Keratinocyte (primary cell): ENCODE data around the gene MZB1. TPM values are rescaled to one million over a fixed set of nuclear protein-coding genes. Genes with fewer than 3 reads are reported as not detected.

Experiments
- DNase-seq: peaks from one replicate; pipeline ENCODE4 v3.0.0-alpha.2; 2011; ENCODE audit warnings: low read depth, missing footprints, low spot score
- FAIRE-seq: peaks from 2 replicates; lab custom pipeline; 2011; peaks lifted over from hg19 to GRCh38; lab: Jason Lieb, UNC
- H2AFZ ChIP-seq: 2 replicates; pipeline ENCODE4 v1.6.0; 2012; ENCODE audit warnings: low read length, control low read depth, inconsistent platforms; ENCODE audit not compliant: control insufficient read depth
- H3K27ac ChIP-seq: 2 replicates; pipeline ENCODE4 v1.5.1; 2011; ENCODE audit warnings: low read length; ENCODE audit not compliant: control insufficient read depth, insufficient read depth
- H3K27me3 ChIP-seq: 3 replicates; pipeline ENCODE4 v1.6.0; 2011; ENCODE audit warnings: low read length; ENCODE audit not compliant: control insufficient read depth, insufficient read depth; ENCODE audit errors: extremely low read depth
- H3K36me3 ChIP-seq, 2 experiments: 2 replicates in 1 of 2; 3 replicates in 1 of 2; pipeline ENCODE4 v1.5.1; 2011; ENCODE audit warnings: low read length in 2 of 2, mild to moderate bottlenecking in 1 of 2; ENCODE audit not compliant: control insufficient read depth in 2 of 2, insufficient read depth in 2 of 2; ENCODE audit errors: extremely low read depth in 1 of 2
- H3K4me1 ChIP-seq: 3 replicates; pipeline ENCODE4 v1.5.1; 2011; ENCODE audit warnings: low read length; ENCODE audit not compliant: control insufficient read depth, insufficient read depth; ENCODE audit errors: extremely low read depth
- H3K4me2 ChIP-seq: 3 replicates; pipeline ENCODE4 v1.6.0; 2011; ENCODE audit warnings: low read depth, low read length; ENCODE audit not compliant: control insufficient read depth, insufficient read depth; ENCODE audit errors: extremely low read depth
- H3K4me3 ChIP-seq, 3 experiments: fragments of 200-600 bp in 1 of 3; sonication (generic) in 1 of 3; 2 replicates in 2 of 3; 3 replicates in 1 of 3; pipeline ENCODE4 v1.5.1; 2011 to 2016; ENCODE audit warnings: low read length in 3 of 3, mild to moderate bottlenecking in 3 of 3, control low read depth in 2 of 3, inconsistent platforms in 1 of 3, low read depth in 1 of 3, mixed read lengths in 1 of 3, mixed run types in 1 of 3, moderate library complexity in 1 of 3; ENCODE audit not compliant: control insufficient read depth in 2 of 3, insufficient read depth in 2 of 3; ENCODE audit errors: extremely low read depth in 1 of 3
- H3K79me2 ChIP-seq: 2 replicates; pipeline ENCODE4 v1.6.0; 2012; ENCODE audit warnings: low read length; ENCODE audit not compliant: control insufficient read depth, insufficient read depth
- H3K9ac ChIP-seq: 3 replicates; pipeline ENCODE4 v1.6.0; 2011; ENCODE audit warnings: low read length; ENCODE audit not compliant: control insufficient read depth, insufficient read depth; ENCODE audit errors: extremely low read depth
- H3K9me1 ChIP-seq: 3 replicates; pipeline ENCODE4 v1.6.0; 2011; ENCODE audit warnings: low read length; ENCODE audit not compliant: control insufficient read depth, insufficient read depth; ENCODE audit errors: extremely low read depth
- H3K9me3 ChIP-seq: 2 replicates; pipeline ENCODE4 v1.5.1; 2012; ENCODE audit warnings: low read depth, low read length; ENCODE audit not compliant: control insufficient read depth
- H4K20me1 ChIP-seq: 3 replicates; pipeline ENCODE4 v1.6.0; 2011; ENCODE audit warnings: low read length; ENCODE audit not compliant: control insufficient read depth, insufficient read depth; ENCODE audit errors: extremely low read depth
- CTCF ChIP-seq, 3 experiments: IDR thresholded peaks in 1 of 3; conservative IDR thresholded peaks in 1 of 3; optimal IDR thresholded peaks in 1 of 3; 2 replicates in 2 of 3; 3 replicates in 1 of 3; pipeline versions ENCODE3 to v1.5.1; 2011; ENCODE audit warnings: low read length in 3 of 3, mild to moderate bottlenecking in 3 of 3, moderate library complexity in 2 of 3, control low read depth in 1 of 3, inconsistent platforms in 1 of 3; ENCODE audit not compliant: insufficient read depth in 2 of 3; ENCODE audit errors: extremely low read depth in 1 of 3
- EZH2 ChIP-seq: IDR thresholded peaks from one replicate; pipeline ENCODE4 v1.6.1; 2012; ENCODE audit warnings: inconsistent platforms, mild to moderate bottlenecking, low read length, moderate library complexity
- dilution Hi-C: fragments of 300-500 bp; cut with MboI; formaldehyde crosslinking; loops from one replicate; pipeline ENCODE4 v1.7.0; 2020; ENCODE audit warnings: low sequenced_read_pairs; ENCODE audit not compliant: extremely low pct_ligation_motif_present
- polyA plus RNA-seq, 5 experiments: library from polyadenylated mRNA; depleted of rRNA in 3 of 5; stranded (reverse) in 3 of 5; stranded (forward) in 1 of 5; unstranded in 1 of 5; fragments of >200 nt; gene quantifications; 1 replicate in 1 of 5; 2 replicates in 3 of 5; 3 replicates in 1 of 5; pipeline versions ENCODE4 v1.2.1 to v1.2.3, GENCODE V29; 2011 to 2012; ENCODE audit warnings: missing spikeins in 2 of 5, low read depth in 1 of 5, low replicate concordance in 1 of 5

MZB1 gene
- polyA plus RNA-seq, 1 donor (not counting 4 experiments of a cell fraction or from before 2014, with no cell fraction given), result not detected

DNA sequence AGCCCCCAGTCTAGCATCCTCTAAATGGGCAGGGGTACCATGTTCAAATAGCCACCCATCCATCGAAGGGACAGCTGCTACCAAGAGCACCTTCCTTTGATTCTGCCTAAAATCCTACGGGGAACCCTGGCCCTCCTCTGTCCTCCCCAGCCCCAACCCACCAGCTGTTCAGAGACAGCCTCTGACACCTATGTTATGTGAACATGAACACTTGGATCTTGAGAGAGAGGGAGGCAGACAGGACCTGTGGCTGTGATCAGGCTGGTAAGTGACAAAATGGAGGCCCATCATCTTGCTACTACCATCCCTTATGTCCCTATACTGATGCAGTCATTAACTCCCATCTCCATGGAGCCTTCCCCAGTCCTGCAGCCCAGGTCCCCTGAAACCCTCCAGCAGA lies 14.8 kb downstream of the MZB1 start:
- H4K20me1 ChIP-seq, result no peaks in the 10 kb centered on the region
- dilution Hi-C loops, result no loop called here
- H3K27me3 ChIP-seq, result no peaks in the 10 kb centered on the region
- peaks cover 8% of the 10 kb centered on the region for H3K4me1 ChIP-seq
- no peak for DNase-seq
- no peaks in the 10 kb centered on the region for H3K9me1 ChIP-seq
- no peak overlapping the region for H3K4me2 ChIP-seq
- H2AFZ ChIP-seq, result no peak overlapping the region
- H3K9ac ChIP-seq, result no peak overlapping the region
- FAIRE-seq, result no peak
- no peak overlapping the region for H3K4me3 ChIP-seq
- H3K36me3 ChIP-seq, result peaks cover 7 to 8% of the 10 kb centered on the region in 2 experiments
- TF ChIP-seq CTCF (optimal IDR thresholded peaks at IDR 0.05 in 1 of 3, IDR thresholded peaks at IDR 0.05 in 1 of 3, conservative IDR thresholded peaks at IDR 0.05 in 1 of 3; ENCODE audit: extremely low read depth in 1 of 3, insufficient read depth in 2 of 3, low read length in 3 of 3) (no peak), EZH2 (no peak)
- H3K9me3 ChIP-seq, result no peaks in the 10 kb centered on the region
- no peak overlapping the region for H3K27ac ChIP-seq
- no peaks in the 10 kb centered on the region for H3K79me2 ChIP-seq

- Histone ChIP-seq H4K20me1 (no peaks in the 10 kb centered on the region), H3K36me3 (peaks cover 12 to 19% of the 10 kb centered on the region in 2 experiments), H3K9me3 (no peaks in the 10 kb centered on the region), H3K9ac (no peak overlapping the region), H3K9me1 (no peaks in the 10 kb centered on the region), H3K79me2 (no peaks in the 10 kb centered on the region), H3K4me1 (no peaks in the 10 kb centered on the region), H2AFZ (no peak overlapping the region), H3K27ac (no peak overlapping the region), H3K4me3 (no peak overlapping the region), H3K27me3 (no peaks in the 10 kb centered on the region), H3K4me2 (no peak overlapping the region)
- TF ChIP-seq EZH2 (no peak), CTCF (optimal IDR thresholded peaks at IDR 0.05 in 1 of 3, IDR thresholded peaks at IDR 0.05 in 1 of 3, conservative IDR thresholded peaks at IDR 0.05 in 1 of 3; ENCODE audit: extremely low read depth in 1 of 3, insufficient read depth in 2 of 3, low read length in 3 of 3) (no peak)
- DNase-seq (no peak), FAIRE-seq (no peak)
- dilution Hi-C loops, result no loop called here
These were observed 18.0 kb downstream of the MZB1 start for GRCh38 chr5:139371482-139372435.
